HepG2 (cell line): ENCODE measurements around the gene POU3F1. TPM values are rescaled to one million over a fixed set of nuclear protein-coding genes. Genes with fewer than 3 reads are reported as not detected.

ENCODE experiments used
- FOXO1 ChIP-seq: sonication (generic); formaldehyde crosslinking; IDR thresholded peaks from 2 replicates; pipeline ENCODE4 v1.4.0; 2020; ENCODE audit warnings: missing genetic modification reagents
- GABPB1 ChIP-seq: IDR thresholded peaks from 2 replicates; pipeline ENCODE4 v1.6.1; 2016; ENCODE audit warnings: mild to moderate bottlenecking, missing genetic modification reagents, moderate library complexity, missing compliant biosample characterization
- GTF2F1 ChIP-seq: fragments of 150-350 bp; IDR thresholded peaks from 2 replicates; pipeline ENCODE4 v1.6.1; 2014; ENCODE audit warnings: low read length
- HDAC6 ChIP-seq: fragments of 200-600 bp; sonication (generic); IDR thresholded peaks from 2 replicates; pipeline ENCODE4 v1.7.0; 2017; ENCODE audit warnings: mild to moderate bottlenecking, antibody characterized with exemption, low read length, low read depth
- KLF11 ChIP-seq: IDR thresholded peaks from 2 replicates; pipeline ENCODE4 v1.6.1; 2016; ENCODE audit warnings: missing compliant biosample characterization
- KLF15 ChIP-seq: sonication (generic); formaldehyde crosslinking; IDR thresholded peaks from 2 replicates; pipeline ENCODE4 v1.8.1; 2023; ENCODE audit warnings: borderline replicate concordance, mild to moderate bottlenecking, inconsistent platforms, missing genetic modification reagents, mixed read lengths
- SNAI1 ChIP-seq: sonication (generic); formaldehyde crosslinking; IDR thresholded peaks from 2 replicates; pipeline ENCODE4 v1.5.0; 2020; ENCODE audit warnings: mild to moderate bottlenecking, missing genetic modification reagents, borderline replicate concordance
- SOX5 ChIP-seq: IDR thresholded peaks from 2 replicates; pipeline ENCODE4 v1.6.1; 2016; ENCODE audit warnings: borderline replicate concordance
- SSRP1 ChIP-seq: IDR thresholded peaks from 2 replicates; pipeline ENCODE4 v1.6.1; 2016; ENCODE audit warnings: control low read depth
- ZNF441 ChIP-seq: sonication (generic); formaldehyde crosslinking; IDR thresholded peaks from 2 replicates; pipeline ENCODE4 v1.7.0; 2021; ENCODE audit warnings: missing genetic modification reagents, borderline replicate concordance
- ZSCAN25 ChIP-seq: sonication (generic); formaldehyde crosslinking; IDR thresholded peaks from 2 replicates; pipeline ENCODE4 v1.8.0; 2022; ENCODE audit warnings: mild to moderate bottlenecking, missing genetic modification reagents
- ZZZ3 ChIP-seq: sonication (generic); formaldehyde crosslinking; IDR thresholded peaks from 2 replicates; pipeline ENCODE4 v1.4.0; 2020; ENCODE audit warnings: missing genetic modification reagents, mild to moderate bottlenecking, borderline replicate concordance
- polyA plus RNA-seq, 8 experiments: library from polyadenylated mRNA; depleted of rRNA in 3 of 8; stranded (reverse) in 7 of 8; unstranded in 1 of 8; fragments of >200 nt; fragmentation: Illumina TruSeq in 4 of 8; extraction: Trizol in 4 of 8; gene quantifications; 2 replicates each; pipeline versions ENCODE4 v1.2.1 to v1.2.3, GENCODE V29; 2011 to 2016; ENCODE audit warnings: low read depth in 4 of 8, missing spikeins in 1 of 8, mixed read lengths in 1 of 8; ENCODE audit not compliant: insufficient read depth in 1 of 8
- total RNA-seq, 5 experiments: library from RNA; depleted of rRNA; stranded (reverse); fragments of >200 nt; fragmentation: Illumina TruSeq; extraction: Trizol; gene quantifications; 2 replicates each; pipeline ENCODE4 v1.2.3, GENCODE V29; 2016; ENCODE audit warnings: low read depth in 1 of 5
- TF ChIP-seq, protein P1 (sequence below): sonication (generic); formaldehyde crosslinking; IDR thresholded peaks from 2 replicates; pipeline ENCODE4 v1.5.1; 2020; ENCODE audit warnings: missing genetic modification reagents, mild to moderate bottlenecking, borderline replicate concordance
- TF ChIP-seq, protein P2 (sequence below), 2 experiments: fragments of 450-650 bp in 1 of 2; sonication (generic) in 1 of 2; formaldehyde crosslinking; IDR thresholded peaks; 2 replicates each; pipeline versions ENCODE4 v1.5.0 to v1.8.0; 2020 to 2022; ENCODE audit warnings: mild to moderate bottlenecking in 1 of 2, missing genetic modification reagents in 1 of 2
- TF ChIP-seq, protein P3 (sequence below): sonication (generic); formaldehyde crosslinking; IDR thresholded peaks from 2 replicates; pipeline ENCODE4 v1.4.0; 2020; ENCODE audit warnings: missing genetic modification reagents, mild to moderate bottlenecking, borderline replicate concordance
- TF ChIP-seq, protein P4 (sequence below), 2 experiments: IDR thresholded peaks; 2 replicates each; pipeline ENCODE4 v1.6.1; 2011 to 2012; ENCODE audit warnings: low read length in 2 of 2, borderline replicate concordance in 1 of 2, low read depth in 1 of 2, mild to moderate bottlenecking in 1 of 2, moderate library complexity in 1 of 2
- TF ChIP-seq, protein P5 (sequence below): sonication (generic); formaldehyde crosslinking; IDR thresholded peaks from 2 replicates; pipeline ENCODE4 v1.4.0; 2020; ENCODE audit warnings: mild to moderate bottlenecking, missing genetic modification reagents

The POU3F1 gene
- total and polyA plus RNA-seq, 2 of the 13 experiments (the other 11 are each of a cell fraction or from before 2014, with no cell fraction given), result not detected

DNA sequence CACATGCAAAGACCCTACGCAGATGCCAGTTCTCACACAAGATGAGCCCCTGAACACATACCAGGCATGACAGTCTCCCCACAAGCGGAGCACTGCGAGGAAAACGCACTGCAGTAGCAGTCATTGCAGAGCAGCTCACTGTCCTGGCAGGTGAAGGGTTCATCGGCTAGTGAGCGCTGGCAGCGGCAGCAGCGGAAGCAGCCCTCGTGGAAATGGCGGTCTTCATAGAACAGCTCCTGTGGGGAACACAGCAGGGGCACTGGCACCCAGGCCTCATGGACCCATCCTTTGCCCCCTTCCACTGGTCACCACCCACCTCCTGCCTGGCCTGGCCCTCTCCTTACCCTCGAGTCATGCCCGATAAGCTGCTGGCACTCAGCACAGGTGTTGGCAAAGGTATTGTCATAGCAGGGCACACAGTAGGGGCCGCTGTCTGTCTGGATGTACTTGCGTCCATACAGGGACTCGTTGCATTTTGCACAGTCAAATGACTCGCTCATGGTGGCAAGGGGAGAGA is 47.6 kb downstream of the POU3F1 start (continued):
- TF ChIP-seq, protein P1, sequence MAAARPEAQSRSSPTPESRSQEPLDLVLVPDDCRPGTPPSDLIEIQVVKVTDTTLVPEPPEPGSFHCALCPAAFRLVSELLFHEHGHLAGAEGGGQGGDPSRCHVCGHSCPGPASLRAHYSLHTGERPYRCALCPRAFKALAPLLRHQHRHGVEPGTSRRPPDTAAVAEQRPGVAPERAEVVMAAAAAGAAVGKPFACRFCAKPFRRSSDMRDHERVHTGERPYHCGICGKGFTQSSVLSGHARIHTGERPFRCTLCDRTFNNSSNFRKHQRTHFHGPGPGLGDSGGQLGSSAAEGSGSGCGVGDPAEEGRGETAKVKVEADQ (CRISPR knock-in tag), result no peak
- TF ChIP-seq KLF11 (CRISPR knock-in tag) (no peak), HDAC6 (no peak), FOXO1 (no peak), GABPB1 (CRISPR knock-in tag) (0 out of 2 replicates have a peak, but pooled peaks have one; percentile 5), ZNF441 (CRISPR knock-in tag) (no peak), SNAI1 (no peak), ZSCAN25 (CRISPR knock-in tag) (no peak), GTF2F1 (no peak), KLF15 (no peak), ZZZ3 (CRISPR knock-in tag) (no peak), SOX5 (CRISPR knock-in tag) (no peak), SSRP1 (CRISPR knock-in tag) (0 out of 2 replicates have a peak, but pooled peaks have one; percentile 22)
- TF ChIP-seq, protein P2, sequence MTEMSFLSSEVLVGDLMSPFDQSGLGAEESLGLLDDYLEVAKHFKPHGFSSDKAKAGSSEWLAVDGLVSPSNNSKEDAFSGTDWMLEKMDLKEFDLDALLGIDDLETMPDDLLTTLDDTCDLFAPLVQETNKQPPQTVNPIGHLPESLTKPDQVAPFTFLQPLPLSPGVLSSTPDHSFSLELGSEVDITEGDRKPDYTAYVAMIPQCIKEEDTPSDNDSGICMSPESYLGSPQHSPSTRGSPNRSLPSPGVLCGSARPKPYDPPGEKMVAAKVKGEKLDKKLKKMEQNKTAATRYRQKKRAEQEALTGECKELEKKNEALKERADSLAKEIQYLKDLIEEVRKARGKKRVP (CRISPR knock-in tag; IDR thresholded peaks at IDR 0.05), result no peak
- TF ChIP-seq, protein P3, sequence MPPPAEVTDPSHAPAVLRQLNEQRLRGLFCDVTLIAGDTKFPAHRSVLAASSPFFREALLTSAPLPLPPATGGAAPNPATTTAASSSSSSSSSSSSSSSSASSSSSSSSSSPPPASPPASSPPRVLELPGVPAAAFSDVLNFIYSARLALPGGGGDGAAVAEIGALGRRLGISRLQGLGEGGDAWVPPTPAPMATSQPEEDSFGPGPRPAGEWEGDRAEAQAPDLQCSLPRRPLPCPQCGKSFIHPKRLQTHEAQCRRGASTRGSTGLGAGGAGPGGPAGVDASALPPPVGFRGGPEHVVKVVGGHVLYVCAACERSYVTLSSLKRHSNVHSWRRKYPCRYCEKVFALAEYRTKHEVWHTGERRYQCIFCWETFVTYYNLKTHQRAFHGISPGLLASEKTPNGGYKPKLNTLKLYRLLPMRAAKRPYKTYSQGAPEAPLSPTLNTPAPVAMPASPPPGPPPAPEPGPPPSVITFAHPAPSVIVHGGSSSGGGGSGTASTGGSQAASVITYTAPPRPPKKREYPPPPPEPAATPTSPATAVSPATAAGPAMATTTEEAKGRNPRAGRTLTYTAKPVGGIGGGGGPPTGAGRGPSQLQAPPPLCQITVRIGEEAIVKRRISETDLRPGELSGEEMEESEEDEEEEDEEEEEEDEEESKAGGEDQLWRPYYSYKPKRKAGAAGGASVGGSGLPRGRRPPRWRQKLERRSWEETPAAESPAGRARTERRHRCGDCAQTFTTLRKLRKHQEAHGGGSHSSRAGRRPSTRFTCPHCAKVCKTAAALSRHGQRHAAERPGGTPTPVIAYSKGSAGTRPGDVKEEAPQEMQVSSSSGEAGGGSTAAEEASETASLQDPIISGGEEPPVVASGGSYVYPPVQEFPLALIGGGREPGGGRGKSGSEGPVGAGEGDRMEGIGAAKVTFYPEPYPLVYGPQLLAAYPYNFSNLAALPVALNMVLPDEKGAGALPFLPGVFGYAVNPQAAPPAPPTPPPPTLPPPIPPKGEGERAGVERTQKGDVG (CRISPR knock-in tag), result no peak
- TF ChIP-seq, protein P4, sequence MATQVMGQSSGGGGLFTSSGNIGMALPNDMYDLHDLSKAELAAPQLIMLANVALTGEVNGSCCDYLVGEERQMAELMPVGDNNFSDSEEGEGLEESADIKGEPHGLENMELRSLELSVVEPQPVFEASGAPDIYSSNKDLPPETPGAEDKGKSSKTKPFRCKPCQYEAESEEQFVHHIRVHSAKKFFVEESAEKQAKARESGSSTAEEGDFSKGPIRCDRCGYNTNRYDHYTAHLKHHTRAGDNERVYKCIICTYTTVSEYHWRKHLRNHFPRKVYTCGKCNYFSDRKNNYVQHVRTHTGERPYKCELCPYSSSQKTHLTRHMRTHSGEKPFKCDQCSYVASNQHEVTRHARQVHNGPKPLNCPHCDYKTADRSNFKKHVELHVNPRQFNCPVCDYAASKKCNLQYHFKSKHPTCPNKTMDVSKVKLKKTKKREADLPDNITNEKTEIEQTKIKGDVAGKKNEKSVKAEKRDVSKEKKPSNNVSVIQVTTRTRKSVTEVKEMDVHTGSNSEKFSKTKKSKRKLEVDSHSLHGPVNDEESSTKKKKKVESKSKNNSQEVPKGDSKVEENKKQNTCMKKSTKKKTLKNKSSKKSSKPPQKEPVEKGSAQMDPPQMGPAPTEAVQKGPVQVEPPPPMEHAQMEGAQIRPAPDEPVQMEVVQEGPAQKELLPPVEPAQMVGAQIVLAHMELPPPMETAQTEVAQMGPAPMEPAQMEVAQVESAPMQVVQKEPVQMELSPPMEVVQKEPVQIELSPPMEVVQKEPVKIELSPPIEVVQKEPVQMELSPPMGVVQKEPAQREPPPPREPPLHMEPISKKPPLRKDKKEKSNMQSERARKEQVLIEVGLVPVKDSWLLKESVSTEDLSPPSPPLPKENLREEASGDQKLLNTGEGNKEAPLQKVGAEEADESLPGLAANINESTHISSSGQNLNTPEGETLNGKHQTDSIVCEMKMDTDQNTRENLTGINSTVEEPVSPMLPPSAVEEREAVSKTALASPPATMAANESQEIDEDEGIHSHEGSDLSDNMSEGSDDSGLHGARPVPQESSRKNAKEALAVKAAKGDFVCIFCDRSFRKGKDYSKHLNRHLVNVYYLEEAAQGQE (IDR thresholded peaks at IDR 0.05; ENCODE audit: borderline replicate concordance in 1 of 2, low read depth in 1 of 2, low read length in 2 of 2), result no peak
- TF ChIP-seq, protein P5, sequence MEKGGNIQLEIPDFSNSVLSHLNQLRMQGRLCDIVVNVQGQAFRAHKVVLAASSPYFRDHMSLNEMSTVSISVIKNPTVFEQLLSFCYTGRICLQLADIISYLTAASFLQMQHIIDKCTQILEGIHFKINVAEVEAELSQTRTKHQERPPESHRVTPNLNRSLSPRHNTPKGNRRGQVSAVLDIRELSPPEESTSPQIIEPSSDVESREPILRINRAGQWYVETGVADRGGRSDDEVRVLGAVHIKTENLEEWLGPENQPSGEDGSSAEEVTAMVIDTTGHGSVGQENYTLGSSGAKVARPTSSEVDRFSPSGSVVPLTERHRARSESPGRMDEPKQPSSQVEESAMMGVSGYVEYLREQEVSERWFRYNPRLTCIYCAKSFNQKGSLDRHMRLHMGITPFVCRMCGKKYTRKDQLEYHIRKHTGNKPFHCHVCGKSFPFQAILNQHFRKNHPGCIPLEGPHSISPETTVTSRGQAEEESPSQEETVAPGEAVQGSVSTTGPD, result no peak
